ENCODE measurements around the gene SH3YL1.

DNA sequence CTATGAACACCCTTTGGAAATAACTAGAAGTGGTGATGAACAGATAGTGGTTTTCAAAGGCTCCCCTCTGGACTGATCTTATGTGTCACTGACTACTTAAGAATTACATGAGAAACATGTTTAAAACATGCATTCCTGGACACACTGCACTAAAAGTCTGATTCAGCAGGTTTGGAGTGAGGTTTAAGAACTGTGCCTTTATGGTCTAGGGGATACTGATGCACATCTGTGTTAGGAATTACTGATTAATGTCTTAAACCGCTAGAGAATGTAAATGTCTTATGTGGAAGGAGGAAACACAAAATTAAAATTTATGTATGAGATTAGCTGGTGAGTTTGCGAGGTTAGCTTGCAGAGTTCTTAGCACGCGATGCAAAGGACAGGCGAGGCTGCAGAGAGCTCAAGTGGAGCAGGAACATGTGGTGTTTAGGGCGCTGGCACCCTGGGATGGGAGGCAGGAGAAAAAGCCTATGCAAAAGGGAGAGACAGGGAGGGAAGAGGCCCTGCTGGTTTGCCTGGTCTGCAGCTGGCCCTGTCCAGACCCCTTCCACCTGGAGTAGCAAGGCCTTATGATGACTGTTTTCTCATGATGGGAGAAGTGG is 11.7 kb downstream of the SH3YL1 start:
- TF ChIP-seq, protein P1, sequence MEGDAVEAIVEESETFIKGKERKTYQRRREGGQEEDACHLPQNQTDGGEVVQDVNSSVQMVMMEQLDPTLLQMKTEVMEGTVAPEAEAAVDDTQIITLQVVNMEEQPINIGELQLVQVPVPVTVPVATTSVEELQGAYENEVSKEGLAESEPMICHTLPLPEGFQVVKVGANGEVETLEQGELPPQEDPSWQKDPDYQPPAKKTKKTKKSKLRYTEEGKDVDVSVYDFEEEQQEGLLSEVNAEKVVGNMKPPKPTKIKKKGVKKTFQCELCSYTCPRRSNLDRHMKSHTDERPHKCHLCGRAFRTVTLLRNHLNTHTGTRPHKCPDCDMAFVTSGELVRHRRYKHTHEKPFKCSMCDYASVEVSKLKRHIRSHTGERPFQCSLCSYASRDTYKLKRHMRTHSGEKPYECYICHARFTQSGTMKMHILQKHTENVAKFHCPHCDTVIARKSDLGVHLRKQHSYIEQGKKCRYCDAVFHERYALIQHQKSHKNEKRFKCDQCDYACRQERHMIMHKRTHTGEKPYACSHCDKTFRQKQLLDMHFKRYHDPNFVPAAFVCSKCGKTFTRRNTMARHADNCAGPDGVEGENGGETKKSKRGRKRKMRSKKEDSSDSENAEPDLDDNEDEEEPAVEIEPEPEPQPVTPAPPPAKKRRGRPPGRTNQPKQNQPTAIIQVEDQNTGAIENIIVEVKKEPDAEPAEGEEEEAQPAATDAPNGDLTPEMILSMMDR (IDR thresholded peaks at IDR 0.05): no peak
- no peak for TF ChIP-seq POLR2A (IDR thresholded peaks at IDR 0.05)

Measured in gastroesophageal sphincter (tissue), 3 donors.